HG02840 (cell line): Measurements from ENCODE around the gene LDLRAD3.

ENCODE experiments used
- ATAC-seq: cut with Tn5 transposase; IDR thresholded peaks from one replicate; pipeline ENCODE4 v1.9.1; 2021; ENCODE audit warnings: mild to moderate bottlenecking, moderate library complexity, moderate number of reproducible peaks; ENCODE audit not compliant: unreplicated experiment, low FRiP score

The LDLRAD3 gene

GRCh38 chr11:35953081-35953760 lies 9.4 kb downstream of the LDLRAD3 start:
- ATAC-seq = no peak

- no peak for ATAC-seq
These were observed 10.3 kb downstream of the LDLRAD3 start for GRCh38 chr11:35954205-35954604.

GRCh38 chr11:35955636-35956035 lies 11.8 kb downstream of the LDLRAD3 start:
- ATAC-seq = no peak

- ATAC-seq = no peak
These were observed 18.7 kb downstream of the LDLRAD3 start for GRCh38 chr11:35962369-35963138.

- ATAC-seq = no peak
These were observed 20.0 kb downstream of the LDLRAD3 start for GRCh38 chr11:35963911-35964310.

GRCh38 chr11:35964841-35965240 lies 21.0 kb downstream of the LDLRAD3 start:
- ATAC-seq = no peak

- ATAC-seq = no peak
These were observed 23.2 kb downstream of the LDLRAD3 start for GRCh38 chr11:35967042-35967441.

- no peak for ATAC-seq
These were observed 24.7 kb downstream of the LDLRAD3 start for GRCh38 chr11:35968386-35969088.

- no peak for ATAC-seq
These were observed 25.5 kb downstream of the LDLRAD3 start for GRCh38 chr11:35969089-35970042.

GRCh38 chr11:35970445-35970844 lies 26.6 kb downstream of the LDLRAD3 start:
- no peak for ATAC-seq

- no peak for ATAC-seq
These were observed 28.1 kb downstream of the LDLRAD3 start for GRCh38 chr11:35971841-35972422.

- ATAC-seq = no peak
These were observed 31.2 kb downstream of the LDLRAD3 start for GRCh38 chr11:35974882-35975589.

- ATAC-seq = no peak
These were observed 32.6 kb downstream of the LDLRAD3 start for GRCh38 chr11:35976434-35976833.

GRCh38 chr11:35978183-35978582 lies 34.3 kb downstream of the LDLRAD3 start:
- no peak for ATAC-seq

GRCh38 chr11:35978891-35979290 lies 35.0 kb downstream of the LDLRAD3 start:
- no peak for ATAC-seq

GRCh38 chr11:35980686-35981390 lies 37.0 kb downstream of the LDLRAD3 start:
- ATAC-seq = no peak

GRCh38 chr11:35981581-35981980 lies 37.7 kb downstream of the LDLRAD3 start:
- ATAC-seq = no peak

- ATAC-seq = no peak
These were observed 38.2 kb downstream of the LDLRAD3 start for GRCh38 chr11:35982061-35982460.

- no peak for ATAC-seq
These were observed 40.1 kb downstream of the LDLRAD3 start for GRCh38 chr11:35983981-35984380.
